Small intestine (tissue), 7 donors: ENCODE measurements around the gene PTBP1. TPM values are rescaled to one million over a fixed set of nuclear protein-coding genes. Genes with fewer than 3 reads are reported as not detected.
A peak's percentile ranks its signal among the peaks of the same experiment; 100 is the strongest.

Source experiments
- DNase-seq, 2 donors: peaks; one replicate each; pipeline versions ENCODE4 v3.0.0 to v3.0.0-alpha.2; 2013
- FAIRE-seq: peaks from 2 replicates; lab custom pipeline; 2012; peaks lifted over from hg19 to GRCh38; lab: Jason Lieb, UNC
- H3K27ac ChIP-seq, 3 donors: one replicate each; pipeline ENCODE4 v1.5.1; 2013; ENCODE audit warnings: low read length in 2 of 3, mild to moderate bottlenecking in 2 of 3, control low read depth in 1 of 3, inconsistent platforms in 1 of 3, low read depth in 1 of 3, moderate library complexity in 1 of 3
- H3K27me3 ChIP-seq, 3 donors: one replicate each; pipeline ENCODE4 v1.6.1; 2013; ENCODE audit warnings: low read length in 3 of 3, inconsistent platforms in 1 of 3; ENCODE audit not compliant: control insufficient read depth in 3 of 3, insufficient read depth in 3 of 3
- H3K36me3 ChIP-seq, 3 donors: one replicate each; pipeline ENCODE4 v1.6.1; 2013; ENCODE audit warnings: low read length in 3 of 3, inconsistent platforms in 1 of 3, low read depth in 1 of 3, mild to moderate bottlenecking in 1 of 3, moderate library complexity in 1 of 3; ENCODE audit not compliant: control insufficient read depth in 3 of 3, insufficient read depth in 2 of 3
- H3K4me1 ChIP-seq, 3 donors: one replicate each; pipeline ENCODE4 v1.6.1; 2013; ENCODE audit warnings: low read length in 2 of 3, inconsistent platforms in 1 of 3, low read depth in 1 of 3, mild to moderate bottlenecking in 1 of 3, moderate library complexity in 1 of 3; ENCODE audit not compliant: control insufficient read depth in 3 of 3, insufficient read depth in 2 of 3
- H3K4me3 ChIP-seq, 3 donors: one replicate each; pipeline ENCODE4 v1.5.1; 2013; ENCODE audit warnings: low read length in 3 of 3, control low read depth in 1 of 3, inconsistent platforms in 1 of 3, low read depth in 1 of 3, mild to moderate bottlenecking in 1 of 3, moderate library complexity in 1 of 3
- H3K9me3 ChIP-seq, 2 donors: one replicate each; pipeline ENCODE4 v1.6.1; 2013; ENCODE audit warnings: low read depth in 1 of 2, low read length in 1 of 2; ENCODE audit not compliant: control insufficient read depth in 2 of 2, insufficient read depth in 1 of 2
- WGBS, 3 donors: extraction: QIAGEN DNeasy Blood & Tissue Kit; methylation state at CpG; one replicate each; pipeline ENCODE4 v1.1.7; 2013; 5-methylcytosine and 5-hydroxymethylcytosine counted together
- polyA plus RNA-seq, 4 donors: library from polyadenylated mRNA; stranded (reverse) in 3 of 4; unstranded in 1 of 4; fragments of 200-250 nt in 3 of 4; fragments of 120-200 nt in 1 of 4; gene quantifications; one replicate each; pipeline versions ENCODE4 v1.2.1 to v1.2.3, GENCODE V29; 2013
- donor health status: healthy with polysubstance abuse.
- donor health status: control.
- donor health status: control.
- donor health status: Bipolar disorder and iron deficiency.
- donor health status: healthy.

The PTBP1 gene
- polyA plus RNA-seq, 4 donors, result 109 to 257 (median 140) TPM

- no peaks in the 10 kb centered on the region for H3K4me1 ChIP-seq
- no peaks in the 10 kb centered on the region for H3K9me3 ChIP-seq
- DNase-seq (no peak), FAIRE-seq (no peak)
- WGBS, 3 donors, result 1 to 4% (median 3%) methylated on average over 31 to 77 of the region's 86 CpGs
- peaks cover 0 to 2% (median 0%) of the 10 kb centered on the region in 3 donors for H3K36me3 ChIP-seq
- H3K27me3 ChIP-seq, result peaks cover 0 to 31% (median 5%) of the 10 kb centered on the region in 3 donors
- no peak within 1 kb of the TSS for H3K27ac ChIP-seq
- peak within 1 kb of the TSS in 1 of 3 donors; percentile 4 for H3K4me3 ChIP-seq
These were observed 24.7 kb downstream of the PTBP1 start, which contains the start of gene PLPPR3 for GRCh38 chr19:821825-822503. Gene PLPPR3, minus strand, starts transcription at chr19:821955. Its CDS starts 396 bp downstream, at chr19:821559.

- 30 to 52% (median 34%) methylated on average over 12 of the region's 12 CpGs for WGBS, 3 donors
These were observed 26.4 kb downstream of the PTBP1 start for GRCh38 chr19:823565-824121.

GRCh38 chr19:824885-825284 is 27.6 kb downstream of the PTBP1 start:
- no peaks in the 10 kb centered on the region for H3K9me3 ChIP-seq
- H3K27me3 ChIP-seq, result peaks cover 0 to 33% (median 11%) of the 10 kb centered on the region in 3 donors
- FAIRE-seq (no peak), DNase-seq (no peak)
- no peak overlapping the region for H3K27ac ChIP-seq
- H3K4me1 ChIP-seq, result no peaks in the 10 kb centered on the region
- H3K4me3 ChIP-seq, result no peak overlapping the region
- WGBS, 3 donors, result 64 to 75% (median 67%) methylated on average over 14 to 15 of the region's 15 CpGs
- H3K36me3 ChIP-seq, result no peaks in the 10 kb centered on the region

More at GRCh38 chr19:823565-824121, 26.4 kb downstream of the PTBP1 start:
- H3K4me1 ChIP-seq, result no peaks in the 10 kb centered on the region
- H3K27ac ChIP-seq, result no peak overlapping the region
- no peak overlapping the region for H3K4me3 ChIP-seq
- peaks cover 0 to 31% (median 9%) of the 10 kb centered on the region in 3 donors for H3K27me3 ChIP-seq
- H3K9me3 ChIP-seq, result no peaks in the 10 kb centered on the region
- FAIRE-seq (no peak), DNase-seq (no peak)
- no peaks in the 10 kb centered on the region for H3K36me3 ChIP-seq

- Histone ChIP-seq H3K9me3 (no peaks in the 10 kb centered on the region), H3K4me1 (no peaks in the 10 kb centered on the region), H3K4me3 (no peak overlapping the region), H3K27me3 (peaks cover 0 to 37% (median 9%) of the 10 kb centered on the region in 3 donors), H3K27ac (no peak overlapping the region), H3K36me3 (no peaks in the 10 kb centered on the region)
- DNase-seq (no peak), FAIRE-seq (no peak)
- 73 to 80% (median 75%) methylated on average over 19 of the region's 19 CpGs for WGBS, 3 donors
These were observed 28.8 kb downstream of the PTBP1 start for GRCh38 chr19:825897-826644.

GRCh38 chr19:827314-827709 is 30.1 kb downstream of the PTBP1 start:
- DNase-seq (no peak), FAIRE-seq (no peak)
- Histone ChIP-seq H3K4me3 (no peak overlapping the region), H3K27ac (no peak overlapping the region), H3K4me1 (no peaks in the 10 kb centered on the region), H3K27me3 (peaks cover 0 to 45% (median 12%) of the 10 kb centered on the region in 3 donors), H3K36me3 (no peaks in the 10 kb centered on the region), H3K9me3 (no peaks in the 10 kb centered on the region)
- 71 to 86% (median 75%) methylated on average over 11 of the region's 11 CpGs for WGBS, 3 donors

- FAIRE-seq, result no peak
- peaks cover 0 to 40% (median 9%) of the 10 kb centered on the region in 3 donors for H3K27me3 ChIP-seq
- H3K4me1 ChIP-seq, result no peaks in the 10 kb centered on the region
- no peak within 1 kb of the TSS for H3K27ac ChIP-seq
- no peak for DNase-seq
- no peak within 1 kb of the TSS for H3K4me3 ChIP-seq
- no peaks in the 10 kb centered on the region for H3K9me3 ChIP-seq
- 52 to 64% (median 63%) methylated on average over 21 to 33 of the region's 33 CpGs for WGBS, 3 donors
- H3K36me3 ChIP-seq, result no peaks in the 10 kb centered on the region
These were observed 30.6 kb downstream of the PTBP1 start, which contains the start of gene AZU1 for GRCh38 chr19:827710-828321. Gene AZU1, plus strand, starts transcription at chr19:827837. Its CDS starts 10 bp downstream, at chr19:827847.

GRCh38 chr19:829129-829758 is 32.0 kb downstream of the PTBP1 start:
- Histone ChIP-seq H3K9me3 (no peaks in the 10 kb centered on the region), H3K36me3 (no peaks in the 10 kb centered on the region), H3K4me1 (no peaks in the 10 kb centered on the region), H3K4me3 (no peak overlapping the region), H3K27ac (no peak overlapping the region), H3K27me3 (peaks cover 0 to 25% (median 9%) of the 10 kb centered on the region in 3 donors)
- FAIRE-seq (no peak), DNase-seq (no peak)
- WGBS, 3 donors, result 59 to 71% (median 71%) methylated on average over 18 of the region's 18 CpGs
